Measurements from ENCODE around the gene PPCDC.

DNA sequence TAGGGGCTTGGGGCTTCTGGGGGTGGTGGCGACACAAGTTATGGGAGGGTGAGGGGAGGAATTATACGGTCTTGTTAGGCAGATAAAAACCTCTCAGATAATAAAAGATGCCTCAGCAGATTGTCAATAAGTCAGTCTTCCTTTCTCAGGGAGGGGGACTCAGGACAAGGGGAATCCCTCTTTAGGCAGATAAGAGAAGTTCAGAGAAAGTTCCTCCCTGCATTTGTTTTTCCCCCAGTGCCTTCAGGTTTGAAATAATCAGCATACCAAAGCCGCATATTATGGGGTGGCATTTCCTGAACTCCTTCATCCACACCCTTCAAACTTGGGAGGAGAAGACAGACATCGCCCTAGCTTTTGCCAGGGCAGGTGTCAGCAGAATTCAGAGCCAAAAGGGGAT is 8.5 kb downstream of the PPCDC start:
- TF ChIP-seq GATA2 (IDR thresholded peaks at IDR 0.05; ENCODE audit: low read depth, low read length): no peak
- TF ChIP-seq GATA3 (IDR thresholded peaks at IDR 0.05; ENCODE audit: low read depth, low read length): no peak

All from SH-SY5Y (cell line).